Measurements from ENCODE around the gene EMID1.

EMID1 gene

DNA sequence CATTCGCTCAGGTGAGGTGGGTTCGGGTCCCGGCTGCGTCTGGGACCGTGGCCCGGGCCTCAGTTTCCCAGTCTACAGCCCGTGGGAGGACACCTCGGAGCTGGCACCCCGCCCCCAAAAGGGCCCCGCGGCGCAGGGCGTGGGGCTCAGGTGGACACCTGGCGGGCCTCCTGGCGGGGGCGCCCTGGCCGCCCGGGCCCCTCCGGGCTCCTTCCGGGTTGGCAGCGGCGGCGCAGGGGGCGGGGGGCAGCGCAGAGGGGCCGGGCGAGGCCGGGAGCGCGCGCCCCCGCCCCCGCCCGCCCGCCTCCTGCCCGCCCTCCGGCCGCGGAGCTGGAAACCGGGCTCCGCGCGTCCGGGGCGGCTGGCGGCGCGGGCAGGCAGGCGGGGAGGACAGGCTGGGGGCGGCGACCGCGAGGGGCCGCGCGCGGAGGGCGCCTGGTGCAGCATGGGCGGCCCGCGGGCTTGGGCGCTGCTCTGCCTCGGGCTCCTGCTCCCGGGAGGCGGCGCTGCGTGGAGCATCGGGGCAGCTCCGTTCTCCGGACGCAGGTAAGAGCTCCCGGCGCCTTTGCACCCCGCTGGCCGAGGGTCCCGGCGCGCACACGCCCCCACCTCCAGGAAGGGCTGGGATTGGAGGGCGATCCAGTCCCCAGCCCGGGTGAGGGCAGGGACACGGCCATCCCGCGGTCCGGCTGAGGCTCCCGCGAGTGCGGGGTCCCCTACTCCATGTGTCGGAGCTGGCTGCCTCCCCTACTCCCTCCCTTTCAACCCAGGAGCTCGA, at the start of gene EMID1:
TSS of gene EMID1 (plus strand) at position 303 of the 778 bp plus-strand sequence. CDS start at position 446, 143 bp downstream.
- peak in 1 of 2 experiments; percentile 39 for DNase-seq

DNA sequence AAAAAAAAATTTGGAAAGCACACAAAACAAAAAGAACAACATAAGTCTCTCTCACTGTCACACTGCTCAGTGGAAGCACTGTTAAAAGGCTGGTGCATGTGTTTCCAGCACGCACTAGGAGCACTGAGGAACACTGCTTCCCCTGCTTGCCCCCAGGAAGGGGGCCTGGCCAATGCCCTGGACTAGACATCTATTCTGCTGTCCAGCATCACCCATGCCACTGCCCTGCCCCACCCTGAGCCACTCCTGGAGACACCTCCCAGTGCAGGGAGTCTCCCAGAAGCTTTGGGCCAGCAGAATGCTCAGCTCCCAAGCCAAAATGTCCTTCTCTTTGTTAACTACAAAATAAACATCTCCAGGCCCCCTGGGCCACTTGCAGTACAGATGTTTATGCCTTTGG, 49.7 kb upstream of the EMID1 start:
- DNase-seq = no peak

DNA sequence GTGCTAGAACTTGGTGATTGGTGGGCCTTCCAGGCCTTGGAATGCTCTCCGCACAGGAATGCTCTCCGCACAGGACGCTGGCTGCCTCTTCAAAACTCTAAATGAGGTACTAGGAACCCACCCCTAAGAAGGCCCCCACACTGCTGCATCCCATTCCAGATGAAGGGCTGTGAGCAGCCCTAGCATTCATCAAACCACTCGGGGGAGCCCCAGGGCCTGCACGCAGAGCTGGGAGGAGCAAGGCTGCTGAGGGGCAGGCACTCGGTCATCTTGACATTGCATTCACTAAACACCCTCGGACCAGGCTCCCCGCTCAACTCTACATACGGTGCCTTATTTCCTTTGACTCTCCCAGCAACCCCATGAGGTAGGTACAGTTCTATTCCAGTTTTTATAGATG, 49.2 kb upstream of the EMID1 start:
- DNase-seq = no peak

DNA sequence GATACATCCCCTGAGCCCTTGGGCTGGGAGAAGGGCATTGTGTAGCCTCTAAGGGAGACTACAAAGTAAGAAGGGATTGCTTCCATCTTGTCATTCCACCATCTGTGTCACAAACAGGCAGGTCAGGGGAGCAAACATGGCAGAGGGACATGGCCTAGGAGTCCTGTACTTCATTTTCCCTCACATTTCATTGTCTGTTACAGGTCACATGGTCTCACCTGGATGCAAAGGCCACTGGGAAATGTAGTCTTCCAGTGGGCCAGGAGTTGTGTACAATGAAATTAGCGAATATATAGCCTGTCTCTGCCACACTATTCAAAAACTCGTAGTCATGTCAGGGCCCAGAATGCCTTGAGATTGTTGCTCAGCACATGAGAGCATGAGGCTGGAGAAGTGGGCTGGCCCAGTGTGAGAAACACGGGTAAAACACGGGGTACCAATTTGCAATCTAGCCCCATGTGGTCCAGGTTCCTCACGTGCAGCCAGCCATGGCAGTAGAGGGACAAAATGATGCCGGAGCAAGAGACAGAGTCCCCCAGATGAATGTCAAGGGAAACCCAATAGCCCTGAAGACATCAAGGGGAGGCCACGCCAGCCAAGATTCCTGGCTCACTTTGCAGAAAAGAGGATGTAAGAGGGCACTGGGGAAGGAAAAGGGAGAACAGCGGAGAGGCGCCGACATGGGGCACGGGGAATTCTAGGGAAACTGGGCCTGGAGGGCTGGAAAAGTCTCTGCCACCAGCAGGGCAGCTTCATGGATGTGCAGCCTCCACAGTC, 47.7 kb upstream of the EMID1 start:
- peak in 1 of 2 experiments; percentile 2 for DNase-seq

DNA sequence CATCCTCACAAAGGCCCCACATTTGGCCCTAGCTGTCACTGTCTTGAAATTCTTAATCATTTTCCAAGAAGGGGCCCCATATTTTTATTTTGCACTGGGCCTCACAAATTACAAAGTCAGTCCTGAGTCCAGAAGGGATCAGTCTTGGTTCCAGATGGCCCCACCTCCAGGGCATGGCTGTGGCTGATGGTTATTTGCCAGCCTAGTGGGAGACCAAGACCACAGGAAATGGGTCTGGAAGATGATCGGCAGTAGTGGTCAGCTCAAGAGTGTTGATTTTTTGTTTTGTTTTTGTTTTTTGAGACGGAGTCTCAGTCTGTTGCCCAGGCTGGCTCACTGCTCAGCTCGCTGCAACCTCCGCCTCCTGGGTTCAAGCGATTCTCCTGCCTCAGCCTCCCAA, 47.1 kb upstream of the EMID1 start:
- no peak for DNase-seq

DNA sequence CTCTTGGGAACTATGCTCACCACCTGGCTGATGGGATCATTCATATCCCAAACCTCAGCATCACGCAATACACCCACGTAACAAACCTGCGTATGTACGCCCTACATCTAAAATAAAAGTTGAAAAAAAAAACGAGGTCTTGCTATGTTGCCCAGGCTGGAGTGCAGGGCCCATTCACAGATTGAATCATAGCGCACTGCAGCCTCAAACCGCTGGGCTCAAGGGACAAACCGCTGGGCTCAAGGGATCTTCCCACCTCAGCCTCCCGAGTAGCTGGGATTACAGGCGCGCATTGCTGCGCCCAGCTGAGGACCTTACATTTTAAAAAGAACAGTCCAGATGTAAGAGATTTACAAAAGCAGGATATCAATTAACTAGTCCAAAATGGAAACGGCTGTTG, 41.9 kb upstream of the EMID1 start:
- no peak for DNase-seq

DNA sequence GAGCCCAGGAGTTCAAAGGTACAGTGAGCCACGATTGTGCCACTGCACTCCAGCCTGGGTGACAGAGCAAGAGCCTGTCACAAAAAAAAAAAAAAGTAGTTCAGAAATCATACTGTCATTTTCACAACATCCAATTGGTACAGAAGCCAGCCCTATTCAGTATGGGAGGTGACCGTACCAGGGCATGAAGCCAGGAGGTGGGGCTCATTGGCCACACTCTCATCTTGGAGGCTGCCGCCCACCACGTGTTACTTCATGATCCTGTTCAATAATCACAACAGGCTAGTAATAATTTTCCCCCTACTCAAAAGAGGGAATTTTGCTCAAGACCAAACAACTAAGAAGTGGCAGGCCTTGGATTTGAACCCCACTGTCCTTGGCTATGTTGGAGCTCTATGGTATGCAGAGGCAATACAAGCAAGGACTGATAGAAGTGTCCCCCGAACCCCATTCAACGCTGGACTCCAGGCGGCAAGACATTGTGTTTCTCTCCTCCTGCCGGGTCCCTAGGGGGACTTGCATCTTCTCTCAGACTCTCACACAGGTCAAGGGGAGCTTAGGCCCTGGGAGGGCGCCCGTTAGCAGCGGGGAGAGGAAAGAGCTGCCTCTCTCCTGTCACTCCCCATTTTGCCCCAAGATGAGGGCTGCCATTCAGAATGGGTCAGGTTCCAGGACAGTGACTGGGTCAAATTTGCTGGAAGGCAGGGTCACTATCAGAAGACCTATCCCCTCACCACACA, 40.2 kb upstream of the EMID1 start:
- DNase-seq = no peak

DNA sequence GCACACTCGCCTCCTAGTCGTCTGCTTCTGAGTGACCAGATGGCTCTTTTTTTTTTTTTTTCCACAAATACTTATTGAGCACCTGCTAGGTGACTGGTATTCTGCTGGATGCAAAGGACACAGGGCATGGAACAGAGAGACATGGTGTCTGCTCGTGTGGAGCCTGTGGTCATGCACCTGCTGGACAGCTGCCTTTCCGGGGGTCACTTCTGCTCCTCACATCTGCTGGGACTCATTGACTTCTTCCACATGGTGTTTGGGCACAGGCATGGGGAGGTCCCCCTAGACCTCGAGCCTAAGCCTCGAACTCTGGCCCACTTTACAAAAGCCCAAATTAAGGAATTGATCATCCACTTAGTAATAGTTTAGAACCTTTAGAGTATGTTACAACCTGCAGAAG, 39.5 kb upstream of the EMID1 start:
- DNase-seq = no peak

DNA sequence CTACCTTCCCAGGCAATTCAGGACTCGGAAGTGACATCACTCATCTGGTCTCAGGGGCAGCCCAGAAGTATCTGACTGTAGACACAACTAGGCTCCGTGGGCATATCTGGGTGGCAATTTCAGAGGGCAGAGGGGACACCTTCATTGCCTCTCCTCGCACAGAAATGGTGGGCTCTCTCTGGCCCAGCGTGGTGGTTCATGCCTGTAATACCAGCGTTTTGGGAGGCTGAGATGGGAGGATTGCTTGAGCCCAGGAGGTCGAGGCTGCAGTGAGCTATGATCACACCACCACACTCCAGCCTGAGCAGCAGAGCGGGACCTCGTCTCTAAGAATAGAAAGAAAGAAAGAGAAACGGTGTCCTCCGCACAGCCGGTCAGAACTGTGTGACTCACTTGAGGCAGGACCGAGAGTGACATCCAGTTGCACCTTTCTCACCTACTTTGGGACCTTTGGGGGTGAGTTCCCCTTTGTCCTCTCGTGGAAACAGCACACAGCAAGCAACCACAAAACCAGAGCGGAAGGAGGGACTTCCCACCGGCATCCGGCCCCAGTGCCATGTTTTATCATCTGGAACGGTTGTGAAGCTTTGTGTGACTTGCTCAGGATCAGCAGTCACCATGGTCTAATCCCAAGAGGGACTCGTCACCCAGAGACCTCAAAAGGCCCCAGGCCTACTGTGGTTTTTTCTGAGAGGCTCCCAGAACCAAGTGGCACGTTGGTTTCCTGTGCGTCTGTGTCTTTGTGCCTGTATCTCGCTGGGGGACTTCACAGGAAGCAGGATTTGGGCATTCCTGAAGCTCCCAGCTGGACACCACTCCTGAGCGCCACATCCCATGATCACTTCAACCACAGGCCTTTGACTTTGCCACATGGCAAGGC, 38.4 kb upstream of the EMID1 start:
- DNase-seq = no peak

DNA sequence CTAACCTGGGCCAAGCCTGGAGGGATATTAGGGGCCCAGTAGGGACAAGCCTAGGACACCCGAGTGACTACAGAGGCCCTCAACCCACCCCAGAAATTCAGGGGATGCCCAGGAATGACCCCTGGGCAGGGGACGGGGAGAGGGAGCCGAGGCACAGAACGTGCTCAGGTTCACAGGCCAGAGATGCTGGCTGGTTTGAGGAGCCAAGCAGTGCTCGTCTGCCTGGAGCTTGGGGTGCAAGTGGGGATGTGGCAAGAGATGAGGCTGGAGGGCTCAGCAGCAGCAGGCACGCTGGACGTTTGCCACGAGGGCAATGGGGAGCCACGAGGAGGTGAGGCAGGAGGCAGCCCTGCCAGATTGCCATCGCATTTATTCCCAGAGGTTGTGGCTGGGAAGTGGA, 34.0 kb upstream of the EMID1 start:
- no peak for DNase-seq

DNA sequence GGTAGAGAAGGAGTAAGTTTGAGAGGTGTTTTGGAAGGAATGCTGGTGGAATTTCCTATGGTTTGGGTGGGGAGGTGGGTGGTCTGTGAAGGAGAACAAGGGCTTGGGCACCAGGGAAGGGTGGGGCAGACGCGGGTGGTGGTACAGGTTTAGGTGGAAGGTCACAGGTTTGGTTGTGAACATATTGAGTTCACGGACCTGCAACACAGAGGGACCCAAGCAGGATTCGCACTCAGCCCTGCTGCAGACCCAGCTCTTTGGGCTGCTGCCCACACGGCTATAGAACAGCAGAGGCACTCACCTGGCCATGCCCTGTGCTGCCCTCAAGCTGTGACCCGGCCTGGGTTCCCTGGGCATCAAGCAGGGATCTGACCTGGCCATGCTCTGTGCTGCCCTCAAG, 33.5 kb upstream of the EMID1 start:
- DNase-seq = no peak

DNA sequence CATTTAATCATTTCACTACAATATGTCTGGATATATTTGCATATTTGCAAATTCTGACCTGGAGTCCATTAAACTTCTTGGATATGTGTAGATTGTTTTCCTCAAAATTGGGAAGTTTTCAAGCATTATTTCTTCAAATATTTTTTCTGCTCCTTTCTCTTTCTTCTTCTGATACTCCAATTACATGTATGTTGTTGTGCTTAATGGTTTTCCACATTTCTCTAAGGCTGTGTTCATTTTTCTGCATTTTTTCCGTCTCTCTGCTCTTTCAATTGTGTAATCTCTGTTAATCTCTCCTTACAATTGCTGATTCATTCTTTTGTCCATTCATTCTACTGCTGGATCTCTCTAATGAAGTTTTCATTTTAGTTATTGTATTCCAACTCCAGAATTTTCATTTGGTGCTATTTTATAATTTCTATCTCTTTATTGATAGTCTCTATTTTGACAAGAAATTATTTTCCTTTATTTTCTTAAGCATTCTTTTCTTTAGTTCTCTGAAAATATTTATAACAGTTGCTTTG, 30.3 kb upstream of the EMID1 start:
- DNase-seq = no peak

DNA sequence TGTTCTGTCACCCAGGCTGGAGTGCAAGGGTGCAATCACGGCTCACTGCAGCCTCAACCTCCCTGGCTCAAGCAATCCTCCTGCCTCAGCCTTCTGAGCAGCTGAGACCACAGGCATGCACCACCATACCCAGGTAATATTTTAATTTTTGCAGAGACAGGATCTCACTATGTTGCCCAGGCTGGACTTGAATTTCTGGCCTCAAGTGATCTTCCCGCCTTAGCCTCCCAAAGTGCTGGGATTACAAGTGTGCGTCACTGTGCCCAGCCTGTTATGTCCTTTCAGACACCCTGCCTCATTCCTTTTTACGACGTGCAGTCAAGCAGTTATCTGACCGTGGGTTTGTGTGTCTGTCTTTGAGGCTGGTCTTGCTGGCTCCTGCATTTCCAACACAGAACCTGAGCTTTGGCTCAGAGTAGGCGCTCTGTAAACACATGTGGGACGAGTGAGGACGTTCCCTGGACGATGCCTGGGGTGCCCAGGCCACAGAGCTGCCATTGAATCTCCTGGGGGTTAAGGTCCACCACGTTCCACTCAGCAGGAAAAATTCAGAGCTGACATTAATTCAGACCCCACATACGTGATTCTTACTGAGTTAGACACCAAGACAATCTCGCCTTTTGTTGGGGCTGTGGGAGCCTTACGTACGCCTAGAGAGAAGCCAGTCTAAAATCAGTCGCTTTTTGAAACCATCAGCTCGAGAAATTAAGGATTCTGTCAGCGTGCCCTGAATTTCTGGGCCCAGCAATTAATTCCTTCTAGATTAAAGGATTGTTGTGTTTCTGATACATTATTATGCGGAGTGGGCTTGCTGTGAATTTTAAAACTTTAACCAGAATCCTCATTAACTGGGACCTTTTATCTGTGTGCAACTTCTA, 21.5 kb upstream of the EMID1 start:
- no peak for DNase-seq

DNA sequence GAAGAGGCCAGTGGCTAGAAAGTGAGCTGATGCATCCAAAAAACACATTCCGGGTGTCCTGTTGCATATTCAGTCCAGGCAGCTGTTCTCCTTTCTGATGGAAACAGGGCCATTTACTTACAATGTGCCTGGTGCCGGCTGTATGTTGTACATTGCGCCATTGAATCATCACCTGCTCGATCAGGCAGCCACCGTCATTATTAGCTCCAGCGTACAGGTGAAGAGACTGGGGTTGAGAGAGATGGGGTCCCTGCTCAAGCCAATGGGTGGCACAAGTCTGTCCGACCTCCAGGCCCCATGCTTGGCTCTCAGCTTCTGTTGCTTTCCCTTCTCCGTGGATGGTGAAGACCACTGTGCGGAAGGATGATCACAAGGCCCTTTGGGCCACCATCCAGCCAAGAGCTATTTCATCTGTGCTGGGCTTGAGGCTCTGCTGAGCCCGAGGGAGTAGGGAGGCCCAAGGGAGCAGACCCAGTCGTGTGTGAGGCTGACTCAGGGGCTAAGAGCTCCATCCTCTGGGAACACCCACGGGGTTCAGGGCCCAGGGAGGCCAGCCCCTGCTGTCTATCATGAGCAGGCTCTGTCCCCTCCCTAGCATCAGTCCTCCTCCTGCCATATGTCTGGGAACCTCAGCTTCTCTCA, 20.7 kb upstream of the EMID1 start:
- DNase-seq = no peak

DNA sequence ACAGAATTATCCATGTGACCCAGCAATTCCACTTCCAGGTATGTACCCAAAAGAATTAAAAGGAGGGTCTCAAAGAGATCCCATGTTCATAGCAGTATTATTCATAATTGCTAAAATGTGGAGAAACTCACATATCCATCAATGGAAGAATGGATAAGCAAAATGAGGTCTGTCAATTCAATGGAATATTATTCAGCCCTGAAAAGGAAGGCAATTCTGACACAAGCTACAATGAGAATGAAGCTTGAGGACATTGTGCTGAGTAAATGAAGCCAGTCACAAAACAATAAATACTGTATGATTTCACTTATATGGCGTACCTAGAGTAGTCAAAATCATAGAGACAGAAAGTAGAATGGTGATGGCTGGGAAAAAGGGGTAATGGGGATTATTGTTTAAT, 19.4 kb upstream of the EMID1 start:
- DNase-seq = no peak

DNA sequence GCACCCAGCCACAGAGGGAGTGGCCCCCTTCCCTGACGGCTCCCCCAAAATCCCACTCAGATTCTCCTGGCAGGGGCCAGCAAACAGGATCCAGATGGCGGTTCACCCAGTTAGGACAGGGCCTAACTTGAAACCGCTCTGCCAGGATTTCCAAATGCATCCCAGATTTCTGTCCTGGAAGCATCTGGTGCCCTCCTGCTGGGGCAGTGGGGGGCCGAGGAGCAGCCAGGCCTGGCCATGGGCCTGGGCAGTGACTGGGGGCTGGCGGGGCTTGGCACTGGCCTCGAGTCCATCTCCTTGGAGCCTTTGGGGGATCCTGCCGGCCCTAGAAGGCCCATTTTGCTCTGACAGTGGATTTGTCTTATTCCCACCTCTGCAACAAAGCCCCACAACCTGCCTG, 17.9 kb upstream of the EMID1 start:
- DNase-seq = no peak

DNA sequence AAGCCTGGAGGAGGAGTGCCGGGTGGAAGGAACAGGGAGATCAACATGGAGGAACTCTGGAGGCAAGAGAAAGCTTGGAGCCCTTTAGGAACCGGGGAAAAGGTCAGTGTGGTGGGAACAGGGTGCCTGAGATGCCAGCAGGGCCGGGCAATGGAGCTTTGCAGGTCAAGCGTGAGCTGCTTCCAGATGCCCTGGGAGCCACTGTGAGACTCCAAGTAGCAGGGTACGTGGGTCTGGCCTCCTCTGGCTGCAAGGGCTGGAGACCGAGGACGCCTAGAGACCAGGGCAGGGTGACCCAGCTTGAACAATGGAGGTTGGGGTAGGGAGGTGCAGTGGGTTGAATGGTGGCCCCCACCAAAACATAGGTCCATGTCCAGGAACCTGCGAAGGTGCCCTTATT, 15.6 kb upstream of the EMID1 start:
- no peak for DNase-seq

DNA sequence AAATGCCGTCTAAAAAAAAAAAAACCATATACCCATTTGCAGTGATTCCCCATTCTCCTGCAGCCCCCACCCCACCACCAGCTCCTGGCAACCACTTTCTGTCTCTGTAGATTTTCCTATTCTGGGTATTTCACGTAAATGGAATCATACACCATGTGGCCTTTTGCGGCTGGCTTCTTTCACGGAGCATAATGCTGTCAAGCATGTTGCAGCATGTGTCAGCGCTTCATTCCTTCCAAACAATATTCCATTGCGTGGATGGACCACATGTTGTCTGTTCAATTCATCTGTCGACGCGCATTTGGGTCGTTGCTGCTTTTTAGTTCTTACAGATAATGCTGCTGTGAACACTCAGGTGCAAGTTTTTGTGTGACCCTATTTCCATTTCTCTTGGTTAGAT, 14.8 kb upstream of the EMID1 start:
- DNase-seq = no peak

DNA sequence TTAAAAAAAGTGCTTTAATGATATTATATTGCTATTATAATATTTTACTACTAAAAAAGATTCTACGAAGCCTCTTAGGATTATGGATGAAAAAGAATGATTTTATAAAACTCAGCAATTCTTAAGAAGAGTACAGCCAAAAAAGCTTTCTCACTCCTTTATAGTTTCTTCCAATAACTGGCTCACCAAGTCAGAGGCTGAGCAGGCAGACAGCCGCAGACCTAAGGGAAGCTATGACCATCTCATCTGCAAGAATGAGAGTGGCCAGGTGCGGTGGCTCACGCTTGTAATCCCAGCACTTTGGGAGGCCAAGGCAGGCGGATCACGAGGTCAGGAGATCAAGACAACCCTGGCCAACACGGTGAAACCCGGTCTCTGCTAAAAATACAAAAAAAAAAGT, 12.7 kb upstream of the EMID1 start:
- DNase-seq = no peak

DNA sequence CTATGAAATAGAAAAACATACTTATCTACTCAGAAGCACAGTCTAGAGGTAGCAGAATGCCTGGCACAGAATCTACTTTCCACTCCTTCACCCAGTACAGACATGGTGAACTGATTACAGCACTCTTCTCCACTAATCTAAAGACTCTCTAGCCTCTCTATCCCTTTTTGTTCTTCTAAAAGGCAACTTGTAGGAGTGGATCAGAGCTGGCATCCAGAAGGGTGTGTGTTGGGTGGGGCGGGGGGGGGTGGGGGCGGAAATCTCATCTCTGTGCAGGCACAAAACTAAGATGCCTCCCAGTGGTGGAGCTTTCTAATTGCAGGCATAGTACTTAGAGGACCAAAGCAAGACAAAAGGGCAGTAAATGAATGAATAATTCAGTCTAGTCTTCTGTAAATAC, 11.5 kb upstream of the EMID1 start:
- no peak for DNase-seq

All from NCI-H2081 (cell line).